Activated B cell treated with CpG ODN at 0.5 μM for 24 hours (primary cell): ENCODE measurements around the gene SLC24A4. TPM values are rescaled to one million over a fixed set of nuclear protein-coding genes. Genes with fewer than 3 reads are reported as not detected.

ENCODE experiments used
- ATAC-seq: fragments of 200-7000 bp; cut with Tn5 transposase; one replicate; pipeline ENCODE4 v1.10.0; 2021; ENCODE audit warnings: low read depth, mild to moderate bottlenecking, moderate library complexity
- CTCF ChIA-PET: fragments of 350-600 bp; sonication (Branson Sonifier 250); formaldehyde crosslinking; loops from one replicate; lab custom pipeline; 2021; ENCODE audit warnings: antibody characterized with exemption; lab: Charles Lee
- POLR2A ChIA-PET: fragments of 350-600 bp; sonication (Branson Sonifier 250); formaldehyde crosslinking; loops from one replicate; lab custom pipeline; 2021; ENCODE audit warnings: antibody characterized with exemption; lab: Charles Lee
- DNase-seq: peaks from one replicate; pipeline ENCODE4 v3.0.0; 2022
- H3K27ac Mint-ChIP-seq: one replicate; pipeline ENCODE4 v1.8.0; 2020; ENCODE audit warnings: mixed read lengths
- H3K27me3 Mint-ChIP-seq: one replicate; pipeline ENCODE4 v1.8.0; 2021; ENCODE audit warnings: mixed read lengths
- H3K36me3 Mint-ChIP-seq: one replicate; pipeline ENCODE4 v1.8.0; 2021; ENCODE audit warnings: low read depth, mixed read lengths
- H3K4me1 Mint-ChIP-seq: one replicate; pipeline ENCODE4 v1.8.0; 2021; ENCODE audit warnings: mixed read lengths
- H3K4me3 Mint-ChIP-seq: one replicate; pipeline ENCODE4 v1.8.0; 2020; ENCODE audit warnings: mild to moderate bottlenecking, mixed read lengths
- H3K9me3 Mint-ChIP-seq: one replicate; pipeline ENCODE4 v1.8.0; 2020; ENCODE audit warnings: mixed read lengths
- CTCF ChIP-seq: fragments of 200-600 bp; IDR thresholded peaks from one replicate; pipeline ENCODE4 v1.8.0; 2022; ENCODE audit warnings: antibody characterized with exemption, mild to moderate bottlenecking
- intact Hi-C: fragments of 100-400 bp; cut with micrococcal nuclease; formaldehyde crosslinking; loops from one replicate; pipeline ENCODE4 v1.15.1; 2024
- total RNA-seq: library from RNA; stranded (reverse); gene quantifications from 2 replicates; pipeline ENCODE4 v1.2.3, GENCODE V29; 2022

SLC24A4 gene
- total RNA-seq, 1 donor from 2014 or later = 0.09 TPM

GRCh38 chr14:92517761-92518160 is 194.8 kb downstream of the SLC24A4 start:
- H3K27ac Mint-ChIP-seq = no peak overlapping the region
- peaks cover 2% of the 10 kb centered on the region for H3K36me3 Mint-ChIP-seq
- ATAC-seq (no peak), DNase-seq (no peak)
- POLR2A ChIA-PET = no interaction called here
- no peaks in the 10 kb centered on the region for H3K9me3 Mint-ChIP-seq
- no peak for TF ChIP-seq CTCF
- H3K4me3 Mint-ChIP-seq = no peak overlapping the region
- H3K27me3 Mint-ChIP-seq = no peaks in the 10 kb centered on the region
- CTCF ChIA-PET = no interaction called here
- intact Hi-C loops = no loop called here
- peaks cover 32% of the 10 kb centered on the region for H3K4me1 Mint-ChIP-seq

- intact Hi-C loops = no loop called here
- Mint-ChIP-seq H3K36me3 (peaks cover 2% of the 10 kb centered on the region), H3K4me3 (no peak overlapping the region)
Observed at GRCh38 chr14:92519246-92520101, 196.5 kb downstream of the SLC24A4 start.

GRCh38 chr14:92520102-92521057 is 197.4 kb downstream of the SLC24A4 start:
- H3K36me3 Mint-ChIP-seq = peaks cover 2% of the 10 kb centered on the region
- H3K27ac Mint-ChIP-seq = no peak overlapping the region
- no peak for DNase-seq
- ChIA-PET POLR2A (no interaction called here), CTCF (no interaction called here)
- intact Hi-C loops = no loop called here
- H3K9me3 Mint-ChIP-seq = no peaks in the 10 kb centered on the region
- H3K27me3 Mint-ChIP-seq = no peaks in the 10 kb centered on the region
- peaks cover 24% of the 10 kb centered on the region for H3K4me1 Mint-ChIP-seq
- no peak for TF ChIP-seq CTCF
- H3K4me3 Mint-ChIP-seq = no peak overlapping the region
- no peak for ATAC-seq

More at GRCh38 chr14:92519246-92520101, 196.5 kb downstream of the SLC24A4 start:
- POLR2A ChIA-PET = interaction anchor here (0.8 kb wide), 1 partner anchor 10 kb away, joined by 3 read pairs; no protein-coding TSS in a partner anchor
- no peak overlapping the region for H3K27ac Mint-ChIP-seq
- no peaks in the 10 kb centered on the region for H3K27me3 Mint-ChIP-seq
- no peak for TF ChIP-seq CTCF
- CTCF ChIA-PET = no interaction called here
- H3K4me1 Mint-ChIP-seq = peaks cover 28% of the 10 kb centered on the region
- no peaks in the 10 kb centered on the region for H3K9me3 Mint-ChIP-seq
- no peak for DNase-seq
- no peak for ATAC-seq

- DNase-seq = no peak
- H3K27ac Mint-ChIP-seq = no peak overlapping the region
- POLR2A ChIA-PET = no interaction called here
- peaks cover 18% of the 10 kb centered on the region for H3K4me1 Mint-ChIP-seq
- no peaks in the 10 kb centered on the region for H3K27me3 Mint-ChIP-seq
- intact Hi-C loops = no loop called here
- H3K4me3 Mint-ChIP-seq = no peak overlapping the region
- no peak for TF ChIP-seq CTCF
- CTCF ChIA-PET = no interaction called here
- H3K9me3 Mint-ChIP-seq = no peaks in the 10 kb centered on the region
- peaks cover 2% of the 10 kb centered on the region for H3K36me3 Mint-ChIP-seq
- ATAC-seq = no peak
Observed at GRCh38 chr14:92521058-92521415, 198.1 kb downstream of the SLC24A4 start.

- POLR2A ChIA-PET = no interaction called here
- Mint-ChIP-seq H3K27ac (no peak overlapping the region), H3K36me3 (peaks cover 2% of the 10 kb centered on the region), H3K4me3 (no peak overlapping the region), H3K27me3 (no peaks in the 10 kb centered on the region), H3K9me3 (no peaks in the 10 kb centered on the region), H3K4me1 (peaks cover 5% of the 10 kb centered on the region)
- TF ChIP-seq CTCF = no peak
- ATAC-seq = no peak
- intact Hi-C loops = no loop called here
- no peak for DNase-seq
- CTCF ChIA-PET = no interaction called here
Observed at GRCh38 chr14:92523752-92524151, 200.8 kb downstream of the SLC24A4 start.
